GM23338 (cell line): ENCODE results near the gene FAM25G. TPM values are rescaled to one million over a fixed set of nuclear protein-coding genes. Genes with fewer than 3 reads are reported as not detected.

Experiments used
- ATAC-seq: fragments of 200-7000 bp; cut with Tn5 transposase; 3 replicates; pipeline ENCODE4 v1.9.1; 2020
- DNase-seq: peaks from one replicate; pipeline ENCODE4 v3.0.0-alpha.2; 2015; ENCODE audit warnings: low spot score
- H2AFZ ChIP-seq: fragments of 200-600 bp; sonication (generic); 2 replicates; pipeline ENCODE4 v1.8.0; 2016; ENCODE audit warnings: antibody characterized with exemption, mild to moderate bottlenecking, moderate library complexity
- H3F3A ChIP-seq: fragments of 200-600 bp; sonication (generic); replicated peaks from 2 replicates; pipeline ENCODE4 v1.8.0; 2017; ENCODE audit warnings: antibody characterized with exemption, mixed run types, low read depth
- H3K27ac ChIP-seq: fragments of 200-600 bp; sonication (generic); 2 replicates; pipeline ENCODE4 v1.6.1; 2016; ENCODE audit warnings: low read depth
- H3K27me3 ChIP-seq: fragments of 200-600 bp; sonication (generic); 2 replicates; pipeline ENCODE4 v1.8.0; 2016; ENCODE audit warnings: mild to moderate bottlenecking, mixed run types, moderate library complexity; ENCODE audit not compliant: insufficient read depth
- H3K36me3 ChIP-seq: fragments of 200-600 bp; sonication (generic); 2 replicates; pipeline ENCODE4 v1.8.0; 2016; ENCODE audit warnings: mild to moderate bottlenecking; ENCODE audit not compliant: insufficient read depth
- H3K4me1 ChIP-seq: fragments of 200-600 bp; sonication (generic); 2 replicates; pipeline ENCODE4 v1.8.0; 2016; ENCODE audit warnings: mild to moderate bottlenecking, moderate library complexity; ENCODE audit not compliant: insufficient read depth
- H3K4me2 ChIP-seq: fragments of 200-600 bp; sonication (generic); 2 replicates; pipeline ENCODE4 v1.7.1; 2017; ENCODE audit warnings: mixed run types
- H3K4me3 ChIP-seq: fragments of 200-600 bp; sonication (generic); 2 replicates; pipeline ENCODE4 v1.6.1; 2016; ENCODE audit warnings: mixed run types
- H3K79me2 ChIP-seq: fragments of 200-600 bp; sonication (generic); replicated peaks from 2 replicates; pipeline ENCODE4 v1.8.0; 2017; ENCODE audit warnings: mild to moderate bottlenecking; ENCODE audit not compliant: insufficient read depth
- H3K9me2 ChIP-seq: fragments of 200-600 bp; sonication (generic); 2 replicates; pipeline ENCODE4 v1.8.0; 2017; ENCODE audit not compliant: insufficient read depth
- H4K20me1 ChIP-seq: fragments of 200-600 bp; sonication (generic); replicated peaks from 2 replicates; pipeline ENCODE4 v1.8.0; 2017; ENCODE audit warnings: mild to moderate bottlenecking; ENCODE audit not compliant: insufficient read depth
- H3K27ac Mint-ChIP-seq: 2 replicates; pipeline ENCODE4 v1.8.0; 2020; ENCODE audit warnings: inconsistent platforms, mild to moderate bottlenecking, moderate library complexity, mixed read lengths
- H3K27me3 Mint-ChIP-seq: 3 replicates; pipeline ENCODE4 v1.8.0; 2022; ENCODE audit warnings: low read depth, mild to moderate bottlenecking, moderate library complexity, mixed read lengths, inconsistent platforms; ENCODE audit not compliant: insufficient read depth, poor library complexity
- H3K36me3 Mint-ChIP-seq: 3 replicates; pipeline ENCODE4 v1.8.0; 2021; ENCODE audit warnings: low read depth, mild to moderate bottlenecking, inconsistent platforms, moderate library complexity, mixed read lengths
- H3K4me1 Mint-ChIP-seq: 3 replicates; pipeline ENCODE4 v1.8.0; 2020; ENCODE audit warnings: mild to moderate bottlenecking, inconsistent platforms, mixed read lengths
- H3K4me3 Mint-ChIP-seq: 3 replicates; pipeline ENCODE4 v1.8.0; 2021; ENCODE audit warnings: moderate library complexity, mild to moderate bottlenecking, inconsistent platforms, mixed read lengths
- H3K9me3 Mint-ChIP-seq: 3 replicates; pipeline ENCODE4 v1.8.0; 2020; ENCODE audit warnings: moderate library complexity, mild to moderate bottlenecking, inconsistent platforms, mixed read lengths
- CREB1 ChIP-seq: fragments of 250-450 bp; sonication (Bioruptor Pico); IDR thresholded peaks from 2 replicates; pipeline ENCODE4 v1.5.0; 2020; ENCODE audit warnings: low read depth, mild to moderate bottlenecking, moderate library complexity
- CTCF ChIP-seq, 2 experiments: fragments of 200-600 bp in 1 of 2; sonication (generic) in 1 of 2; conservative IDR thresholded peaks; 2 replicates each; pipeline versions ENCODE4 v1.5.1 to v1.6.1; 2016 to 2017; ENCODE audit warnings: antibody characterized with exemption in 2 of 2, low read depth in 2 of 2, mild to moderate bottlenecking in 2 of 2, moderate library complexity in 1 of 2
- EZH2 ChIP-seq: fragments of 200-600 bp; sonication (generic); IDR thresholded peaks from one replicate; pipeline ENCODE4 v1.8.0; 2017; ENCODE audit warnings: antibody characterized with exemption, mild to moderate bottlenecking, low read depth; ENCODE audit not compliant: unreplicated experiment
- EZH2phosphoT487 ChIP-seq: fragments of 200-600 bp; sonication (generic); IDR thresholded peaks from one replicate; pipeline ENCODE4 v1.8.1; 2018; ENCODE audit warnings: antibody characterized with exemption; ENCODE audit not compliant: unreplicated experiment
- JUNB ChIP-seq: IDR thresholded peaks from one replicate; pipeline ENCODE4 v1.6.1; 2016; ENCODE audit warnings: antibody characterized with exemption; ENCODE audit not compliant: unreplicated experiment
- POLR2AphosphoS5 ChIP-seq: IDR thresholded peaks from 2 replicates; pipeline ENCODE4 v1.6.1; 2016; ENCODE audit warnings: antibody characterized with exemption, low read depth
- REST ChIP-seq: IDR thresholded peaks from one replicate; pipeline ENCODE4 v1.6.1; 2018; ENCODE audit warnings: antibody characterized with exemption; ENCODE audit not compliant: unreplicated experiment
- STAT1 ChIP-seq: IDR thresholded peaks from one replicate; pipeline ENCODE4 v1.6.1; 2016; ENCODE audit warnings: antibody characterized with exemption; ENCODE audit not compliant: unreplicated experiment
- ZNF114 ChIP-seq: fragments of 250-450 bp; sonication (Bioruptor Pico); IDR thresholded peaks from 2 replicates; pipeline ENCODE4 v1.5.0; 2020; ENCODE audit warnings: mild to moderate bottlenecking, moderate library complexity
- ZNF331 ChIP-seq: fragments of 250-450 bp; sonication (Bioruptor Pico); IDR thresholded peaks from 2 replicates; pipeline ENCODE4 v1.5.0; 2020; ENCODE audit warnings: low read depth, mild to moderate bottlenecking, moderate library complexity
- ZNF462 ChIP-seq: fragments of 250-450 bp; sonication (Bioruptor Pico); IDR thresholded peaks from 2 replicates; pipeline ENCODE4 v1.5.0; 2020; ENCODE audit warnings: mild to moderate bottlenecking, moderate library complexity
- polyA plus RNA-seq: library from polyadenylated mRNA; unstranded; fragments of >200 nt; fragmentation: Nextera tagmentation; extraction: Ambion mirVana; gene quantifications from 2 replicates; pipeline ENCODE4 v1.2.1, GENCODE V29; 2016
- total RNA-seq: library from RNA; depleted of rRNA; stranded (reverse); fragments of >200 nt; shearing (Covaris generic); gene quantifications from 2 replicates; pipeline ENCODE4 v1.2.3, GENCODE V29; 2014

The FAM25G gene
- total and polyA plus RNA-seq, 2 experiments from 2014 or later, result not detected

GRCh38 chr10:47447209-47447608 is 44.3 kb downstream of the FAM25G start:
- Histone ChIP-seq H3K27me3 (no peaks in the 10 kb centered on the region), H3K36me3 (no peaks in the 10 kb centered on the region), H4K20me1 (no peaks in the 10 kb centered on the region), H2AFZ (no peak overlapping the region), H3K4me3 (no peak overlapping the region), H3K4me2 (no peak overlapping the region), H3F3A (no peaks in the 10 kb centered on the region), H3K79me2 (no peaks in the 10 kb centered on the region), H3K9me2 (no peaks in the 10 kb centered on the region), H3K4me1 (no peaks in the 10 kb centered on the region), H3K27ac (no peak overlapping the region)
- no peak overlapping the region for H3K4me3 Mint-ChIP-seq
- ATAC-seq (no peak), DNase-seq (no peak)
- TF ChIP-seq EZH2phosphoT487, result no peak
- no peak for TF ChIP-seq ZNF114 (CRISPR knock-in tag)
- no peak for TF ChIP-seq EZH2
- no peak for TF ChIP-seq JUNB
- no peak for TF ChIP-seq REST
- TF ChIP-seq CREB1 (CRISPR knock-in tag), result no peak
- TF ChIP-seq STAT1, result no peak
- TF ChIP-seq ZNF331 (CRISPR knock-in tag), result no peak
- no peak for TF ChIP-seq POLR2AphosphoS5
- no peak for TF ChIP-seq ZNF462 (CRISPR knock-in tag)
- TF ChIP-seq CTCF (conservative IDR thresholded peaks at IDR 0.05; ENCODE audit: low read depth in 2 of 2), result no peak
- peaks cover under 1% of the 10 kb centered on the region; the same call in 2 of the 3 replicates for H3K4me1 Mint-ChIP-seq
- H3K27ac Mint-ChIP-seq, result no peak overlapping the region
- H3K36me3 Mint-ChIP-seq, result no peaks in the 10 kb centered on the region; the same call in none of the 3 replicates
- peaks cover 7% of the 10 kb centered on the region for H3K27me3 Mint-ChIP-seq
- peaks cover 12% of the 10 kb centered on the region for H3K9me3 Mint-ChIP-seq
